NCI-H1092 (cell line): ENCODE results near the gene SLC15A2.
"Not testable (repeated sequence)": the region's sequence is repeated elsewhere in the genome, so short reads cannot be mapped to it uniquely, and the experiment has no call there.

ENCODE experiments used
- DNase-seq: peaks from one replicate; lab custom pipeline; 2025; lab: John Stamatoyannopoulos, UW

Gene SLC15A2, protein sequence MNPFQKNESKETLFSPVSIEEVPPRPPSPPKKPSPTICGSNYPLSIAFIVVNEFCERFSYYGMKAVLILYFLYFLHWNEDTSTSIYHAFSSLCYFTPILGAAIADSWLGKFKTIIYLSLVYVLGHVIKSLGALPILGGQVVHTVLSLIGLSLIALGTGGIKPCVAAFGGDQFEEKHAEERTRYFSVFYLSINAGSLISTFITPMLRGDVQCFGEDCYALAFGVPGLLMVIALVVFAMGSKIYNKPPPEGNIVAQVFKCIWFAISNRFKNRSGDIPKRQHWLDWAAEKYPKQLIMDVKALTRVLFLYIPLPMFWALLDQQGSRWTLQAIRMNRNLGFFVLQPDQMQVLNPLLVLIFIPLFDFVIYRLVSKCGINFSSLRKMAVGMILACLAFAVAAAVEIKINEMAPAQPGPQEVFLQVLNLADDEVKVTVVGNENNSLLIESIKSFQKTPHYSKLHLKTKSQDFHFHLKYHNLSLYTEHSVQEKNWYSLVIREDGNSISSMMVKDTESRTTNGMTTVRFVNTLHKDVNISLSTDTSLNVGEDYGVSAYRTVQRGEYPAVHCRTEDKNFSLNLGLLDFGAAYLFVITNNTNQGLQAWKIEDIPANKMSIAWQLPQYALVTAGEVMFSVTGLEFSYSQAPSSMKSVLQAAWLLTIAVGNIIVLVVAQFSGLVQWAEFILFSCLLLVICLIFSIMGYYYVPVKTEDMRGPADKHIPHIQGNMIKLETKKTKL

DNA sequence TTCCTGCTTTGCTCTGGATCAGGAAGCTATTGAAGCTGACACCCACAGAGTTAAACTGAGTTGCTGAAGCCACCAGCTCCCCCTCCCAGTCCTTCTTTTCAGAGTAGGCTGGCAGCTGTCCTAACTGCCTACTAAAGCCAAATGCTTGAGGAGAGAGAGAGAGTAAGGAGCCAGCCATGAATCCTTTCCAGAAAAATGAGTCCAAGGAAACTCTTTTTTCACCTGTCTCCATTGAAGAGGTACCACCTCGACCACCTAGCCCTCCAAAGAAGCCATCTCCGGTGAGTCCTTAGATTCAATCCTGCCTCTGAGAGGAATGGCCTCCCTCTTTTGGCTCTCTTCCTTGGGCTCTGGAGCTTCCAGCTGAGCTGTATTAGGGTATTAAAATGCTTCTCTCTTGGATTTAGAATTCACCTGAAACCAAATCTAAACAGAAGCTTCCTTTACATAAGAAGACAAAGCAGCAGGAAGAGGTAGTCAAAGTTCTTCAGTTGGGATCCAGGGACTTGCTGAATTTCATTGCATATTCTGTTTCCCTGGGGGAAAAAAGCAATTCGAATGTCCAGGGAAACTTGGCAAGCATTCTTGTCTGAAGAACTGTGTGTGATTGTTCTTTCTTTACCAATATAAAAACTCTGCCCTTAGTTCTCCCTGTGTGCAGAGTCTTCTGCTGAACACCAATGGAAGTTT is at the start of gene SLC15A2:
Gene SLC15A2, plus strand, starts transcription at position 101 of the 690 bp plus-strand sequence. Its CDS starts 76 bp downstream, at position 177.
- DNase-seq: no peak

DNA sequence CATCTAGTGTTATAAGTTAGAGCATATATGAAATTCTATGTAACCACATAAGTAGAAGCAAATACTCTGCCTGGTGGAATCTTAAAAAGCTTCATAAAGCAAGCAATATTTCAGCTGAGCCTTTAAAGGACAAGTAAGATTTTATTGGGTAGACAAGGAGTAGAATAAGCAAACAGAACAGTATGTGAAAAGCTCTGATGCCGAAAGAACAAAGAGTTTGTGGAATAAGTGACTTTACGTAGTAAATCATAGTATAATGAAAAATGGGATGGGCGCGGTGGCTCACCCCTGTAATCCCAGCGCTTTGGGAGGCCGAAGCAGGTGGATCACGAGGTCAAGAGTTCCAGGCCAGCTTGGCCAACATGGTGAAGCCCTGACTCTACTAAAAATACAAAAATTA is 49.3 kb upstream of the SLC15A2 start:
- DNase-seq: no peak

- no peak for DNase-seq
Measured at GRCh38 chr3:121852256-121852655, 41.9 kb upstream of the SLC15A2 start.

- no peak for DNase-seq
Measured at GRCh38 chr3:121855555-121855954, 38.6 kb upstream of the SLC15A2 start.

GRCh38 chr3:121857778-121858177 is 36.4 kb upstream of the SLC15A2 start:
- DNase-seq: not testable (repeated sequence)

DNA sequence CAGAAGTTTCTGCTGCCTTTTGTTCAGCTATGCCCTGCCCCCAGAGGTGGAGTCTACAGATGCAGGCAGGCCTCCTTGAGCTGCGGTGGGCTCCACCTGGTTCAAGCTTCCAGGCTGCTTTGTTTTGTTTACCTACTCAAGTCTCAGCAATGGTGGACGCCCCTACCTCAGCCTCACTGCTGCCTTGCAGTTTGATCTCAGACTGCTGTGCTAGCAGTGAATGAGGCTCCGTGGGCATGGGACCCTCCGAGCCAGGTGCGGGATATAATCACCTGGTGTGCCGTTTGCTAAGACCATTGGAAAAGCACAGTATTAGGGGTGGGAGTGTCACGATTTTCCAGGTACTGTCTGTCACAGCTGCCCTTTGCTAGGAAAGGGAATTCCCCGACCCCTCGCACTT is 31.0 kb upstream of the SLC15A2 start:
- not testable (repeated sequence) for DNase-seq

GRCh38 chr3:121863801-121864200 is 30.4 kb upstream of the SLC15A2 start:
- DNase-seq: no peak

- DNase-seq: no peak
Measured at GRCh38 chr3:121869736-121870135, 24.5 kb upstream of the SLC15A2 start.

DNA sequence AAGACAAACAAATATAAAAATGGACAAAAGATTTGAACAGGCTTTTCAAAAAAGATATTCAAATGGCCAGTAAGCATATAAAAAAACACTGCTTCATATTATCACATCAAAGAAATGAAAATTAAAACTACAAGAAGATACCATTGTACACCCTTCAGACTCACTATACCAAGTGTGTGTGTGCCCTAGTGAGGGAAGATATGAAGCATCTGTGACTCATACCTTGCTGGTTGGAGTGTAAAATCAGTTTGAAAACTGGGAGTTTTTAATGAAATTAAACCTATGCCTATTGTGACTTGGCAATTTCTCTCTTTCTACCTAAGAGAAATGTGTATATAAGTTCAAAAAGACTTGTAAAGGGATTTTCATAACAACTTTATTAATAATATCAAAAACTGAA is 23.5 kb upstream of the SLC15A2 start:
- DNase-seq: no peak

- no peak for DNase-seq
Measured at GRCh38 chr3:121871430-121871829, 22.8 kb upstream of the SLC15A2 start.

DNA sequence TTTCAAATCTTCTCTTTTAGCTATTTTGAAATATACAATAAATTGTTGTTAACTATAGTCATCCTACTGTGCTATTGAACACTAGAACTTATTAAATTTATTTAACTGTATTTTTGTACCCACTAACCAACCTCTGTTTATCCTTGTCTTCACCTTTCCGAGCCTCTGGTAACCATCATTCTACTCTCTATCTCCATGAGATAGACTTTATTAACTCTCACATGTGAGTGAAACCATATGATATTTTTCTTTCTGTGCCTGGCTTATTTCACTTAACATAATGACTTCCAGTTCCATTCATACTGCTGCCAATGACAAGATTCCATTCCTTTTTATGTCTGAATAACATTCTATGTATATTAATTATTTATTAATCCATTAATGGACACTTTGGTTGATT is 15.8 kb upstream of the SLC15A2 start:
- DNase-seq: no peak

DNA sequence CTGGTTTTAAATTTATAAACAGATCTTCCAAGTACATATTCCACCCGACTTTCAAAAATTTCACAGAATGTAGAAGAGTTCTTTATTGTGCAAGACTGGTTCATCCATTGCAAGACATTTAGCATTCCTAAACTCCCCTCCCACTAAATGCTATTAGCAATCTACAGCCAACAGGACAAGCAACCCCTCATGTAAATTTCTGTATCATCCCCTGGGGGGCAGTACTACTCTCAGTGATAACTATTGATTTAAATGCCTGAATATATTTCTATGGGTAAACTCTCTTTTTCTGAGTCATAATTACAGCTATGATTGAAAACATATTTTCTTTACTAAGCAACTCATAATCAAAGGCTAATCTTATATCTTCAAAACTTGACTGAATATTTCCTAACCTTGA is 10.7 kb upstream of the SLC15A2 start:
- no peak for DNase-seq

DNA sequence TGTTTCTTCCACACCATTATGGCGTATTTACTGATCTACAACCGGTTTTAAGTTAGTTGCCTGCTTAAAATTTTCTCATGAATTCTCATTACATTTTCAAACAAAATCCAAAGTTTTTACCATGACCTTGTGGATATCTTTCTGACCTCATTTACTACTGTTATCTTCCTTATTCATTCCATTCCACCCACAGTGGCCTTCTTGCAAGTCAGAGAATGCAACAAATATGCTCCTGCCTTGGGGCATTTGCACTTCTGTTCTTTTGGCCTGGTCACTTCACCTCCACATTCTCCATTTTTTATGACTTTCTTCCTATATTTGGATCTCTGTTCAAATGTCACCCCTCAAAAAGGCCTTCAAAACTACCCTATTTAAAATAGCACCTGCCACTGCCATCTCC is 8.8 kb upstream of the SLC15A2 start:
- DNase-seq: no peak

GRCh38 chr3:121895121-121895520 is 920 bp downstream of the SLC15A2 start:
- no peak for DNase-seq

DNA sequence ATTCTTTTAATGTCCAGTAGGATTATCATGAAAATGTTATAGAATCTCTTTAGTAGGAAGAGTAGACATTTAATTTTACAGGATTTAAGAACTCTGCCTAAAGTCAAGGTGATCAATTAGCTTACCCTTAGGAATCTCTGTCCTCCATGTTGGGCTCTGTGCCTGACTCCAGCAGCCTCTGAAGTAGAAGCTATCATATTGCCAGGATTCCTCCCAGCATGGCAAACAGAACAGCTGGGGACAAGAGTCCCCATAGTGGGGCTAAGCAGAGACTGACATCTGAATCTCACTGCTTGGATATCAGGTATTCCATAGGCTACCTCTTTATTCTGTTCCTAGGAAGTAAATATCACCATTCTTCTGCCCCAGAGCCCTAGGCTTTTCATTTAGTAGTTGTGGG is 1.5 kb downstream of the SLC15A2 start:
- DNase-seq: no peak

GRCh38 chr3:121896823-121897222 is 2.6 kb downstream of the SLC15A2 start:
- DNase-seq: no peak

DNA sequence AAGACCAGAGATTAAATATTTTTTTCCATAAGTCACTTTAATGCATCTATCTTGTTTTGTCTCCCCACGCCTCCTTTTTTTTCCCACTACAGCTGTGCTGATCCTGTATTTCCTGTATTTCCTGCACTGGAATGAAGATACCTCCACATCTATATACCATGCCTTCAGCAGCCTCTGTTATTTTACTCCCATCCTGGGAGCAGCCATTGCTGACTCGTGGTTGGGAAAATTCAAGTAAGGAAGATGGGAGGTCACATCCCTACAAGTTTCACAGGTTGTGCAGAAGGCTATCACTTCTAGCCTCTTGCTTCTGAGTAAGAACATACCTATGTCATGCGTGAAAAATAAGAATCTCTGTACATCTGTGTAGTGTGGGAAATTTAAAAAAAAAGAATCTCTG is 3.1 kb downstream of the SLC15A2 start:
- DNase-seq: no peak

DNA sequence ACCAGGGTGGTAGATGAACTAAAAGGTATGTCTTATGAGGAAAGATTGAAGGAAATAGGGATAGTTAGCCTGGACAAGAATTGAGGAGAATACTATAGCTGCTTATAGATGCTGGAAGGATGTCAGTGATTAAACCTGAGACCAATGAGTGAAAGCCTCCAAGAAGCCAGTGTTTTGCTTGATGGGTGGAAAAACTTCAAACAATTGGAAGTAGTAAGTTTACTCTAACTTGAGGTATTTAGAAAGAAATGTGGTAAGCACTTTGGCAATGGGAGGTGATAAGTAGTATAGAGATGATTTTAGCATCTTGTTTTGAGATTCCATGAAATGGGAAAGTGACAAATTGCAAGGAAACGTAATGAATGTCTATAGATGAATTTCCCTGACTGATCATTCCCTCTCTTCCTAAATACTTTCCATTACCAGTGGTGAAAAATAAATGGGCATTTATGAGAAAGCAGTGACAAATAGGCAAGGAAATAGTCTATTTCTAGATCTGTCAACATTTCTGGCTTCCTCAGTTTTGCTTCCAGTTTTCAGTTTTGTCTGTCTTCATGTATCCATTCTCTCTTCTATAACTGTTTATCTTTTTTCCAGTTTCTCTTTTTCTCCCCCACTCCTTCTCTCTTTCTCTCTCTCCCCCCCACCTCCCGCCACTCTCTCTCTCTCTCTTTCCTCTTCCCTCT is 19.2 kb downstream of the SLC15A2 start:
- DNase-seq: no peak

DNA sequence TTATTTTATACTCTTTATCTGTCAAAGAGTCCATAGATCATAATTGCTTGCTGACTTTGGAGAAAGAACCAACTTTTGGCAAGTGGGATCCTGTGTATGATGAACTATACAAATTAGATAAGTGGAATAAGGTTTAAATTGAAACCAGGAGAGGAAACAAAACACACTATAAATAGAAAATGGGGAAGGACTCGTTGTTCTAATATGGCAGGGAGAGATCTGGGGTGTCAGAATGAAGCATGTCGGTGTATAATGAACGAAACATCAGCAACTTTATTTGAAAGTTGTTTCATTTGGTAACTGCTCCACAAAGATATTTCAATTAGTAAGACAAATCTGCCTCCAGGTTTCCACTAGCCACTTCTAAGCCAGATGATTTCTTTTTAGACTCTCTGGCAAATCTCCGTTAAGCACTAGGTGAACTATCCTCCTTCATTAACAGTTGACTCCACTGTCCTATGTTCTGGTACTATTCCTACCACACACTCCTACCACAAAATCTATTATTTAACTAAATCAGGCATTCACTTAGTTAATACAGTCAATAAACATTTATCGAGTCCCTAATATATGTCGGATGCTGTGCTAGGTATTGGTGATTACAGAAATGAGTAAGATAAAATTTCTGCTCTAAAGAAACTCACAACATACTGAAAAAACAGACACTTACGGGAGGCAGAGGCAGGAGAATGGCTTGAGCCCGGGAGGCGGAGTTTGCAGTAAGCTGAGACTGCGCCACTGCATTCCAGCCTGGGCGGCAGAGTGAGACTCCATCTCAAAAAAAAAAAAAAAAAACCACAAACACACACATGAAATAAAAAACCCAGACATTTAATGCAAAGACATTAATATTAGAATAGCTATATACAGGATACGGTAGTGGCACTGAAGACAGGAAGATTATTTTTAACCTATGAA is 20.1 kb downstream of the SLC15A2 start:
- no peak for DNase-seq

DNA sequence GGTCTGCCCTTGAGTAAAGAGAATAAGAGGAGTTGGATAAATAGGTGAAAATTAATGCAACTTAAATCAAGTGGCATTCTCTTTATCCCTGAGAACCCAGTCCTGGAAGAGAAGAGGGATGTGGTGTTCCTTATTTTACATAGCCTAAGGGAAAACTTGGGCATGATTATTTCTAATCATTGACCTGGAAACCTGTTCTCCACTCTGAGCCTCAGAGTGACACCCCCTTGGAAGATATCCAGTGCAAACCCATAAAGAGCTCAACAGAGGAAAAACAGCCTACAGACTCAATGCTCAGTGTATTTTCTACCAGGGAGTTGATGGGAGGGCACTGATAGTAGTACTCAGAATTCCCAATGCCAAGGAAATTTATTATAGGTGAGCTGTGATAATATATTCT is 22.0 kb downstream of the SLC15A2 start:
- no peak for DNase-seq
